BLaER1 treated with 17β-estradiol and CSF1 and Interleukin-3, amounts not matched to agents 10 nM and 100 nM (cell line): ENCODE data around the gene HS3ST4.
"Not testable (repeated sequence)": the region's sequence is repeated elsewhere in the genome, so short reads cannot be mapped to it uniquely, and the experiment has no call there.

Experiments
- H3K27ac ChIP-seq, 11 experiments: shearing (Covaris generic); formaldehyde crosslinking; 2 replicates each; pipeline ENCODE4 v1.8.1; 2022
- H3K27me3 ChIP-seq, 11 experiments: shearing (Covaris generic); formaldehyde crosslinking; 2 replicates each; pipeline ENCODE4 v1.8.1; 2022
- H3K36me3 ChIP-seq, 11 experiments: shearing (Covaris generic); formaldehyde crosslinking; 2 replicates each; pipeline ENCODE4 v1.8.1; 2022
- H3K4me1 ChIP-seq, 10 experiments: shearing (Covaris generic); formaldehyde crosslinking; 2 replicates each; pipeline ENCODE4 v1.8.1; 2022
- H3K4me2 ChIP-seq, 11 experiments: shearing (Covaris generic); formaldehyde crosslinking; 2 replicates each; pipeline ENCODE4 v1.8.1; 2022
- H3K4me3 ChIP-seq, 10 experiments: shearing (Covaris generic); formaldehyde crosslinking; 2 replicates each; pipeline ENCODE4 v1.8.1; 2022
- H3K9ac ChIP-seq, 11 experiments: shearing (Covaris generic); formaldehyde crosslinking; 2 replicates each; pipeline ENCODE4 v1.8.1; 2022
- H3K9me3 ChIP-seq, 11 experiments: shearing (Covaris generic); formaldehyde crosslinking; replicated peaks in 1 of 11; 2 replicates each; pipeline ENCODE4 v1.8.1; 2022
- H4K20me1 ChIP-seq, 11 experiments: shearing (Covaris generic); formaldehyde crosslinking; 2 replicates each; pipeline ENCODE4 v1.8.1; 2022
- Cebpa-rat ChIP-seq, 11 experiments: shearing (Covaris generic); IDR thresholded peaks; 2 replicates each; pipeline ENCODE4 v1.8.1; 2022

The HS3ST4 gene

DNA sequence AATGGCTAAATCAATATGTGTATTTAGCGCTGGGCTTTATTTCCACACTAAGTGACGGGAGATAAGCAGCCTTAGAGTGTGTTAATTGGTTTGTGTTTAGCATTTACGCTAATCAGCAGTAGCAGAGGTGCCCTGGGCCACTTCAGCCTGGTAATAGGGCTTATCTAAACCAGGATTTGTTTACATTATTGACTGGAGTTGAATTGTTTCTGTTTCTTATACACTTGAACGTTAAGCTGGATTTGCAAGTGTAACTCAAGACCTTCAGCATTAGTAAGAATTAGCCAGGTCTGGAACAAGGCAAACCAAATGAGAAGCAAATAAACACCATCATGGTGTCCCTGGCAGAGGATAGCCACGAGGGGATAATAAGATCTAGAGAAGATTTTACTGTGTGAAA is 313.6 kb downstream of the HS3ST4 start:
- Histone ChIP-seq H3K27me3 (no peaks in the 10 kb centered on the region), H3K4me2 (no peak overlapping the region), H3K9me3 (peaks cover 14 to 26% (median 19%) of the 10 kb centered on the region in 11 experiments), H3K36me3 (no peaks in the 10 kb centered on the region), H3K4me1 (no peaks in the 10 kb centered on the region), H3K9ac (no peak overlapping the region), H3K4me3 (no peak overlapping the region), H3K27ac (no peak overlapping the region), H4K20me1 (no peaks in the 10 kb centered on the region)
- TF ChIP-seq Cebpa-rat (IDR thresholded peaks at IDR 0.05) = no peak

DNA sequence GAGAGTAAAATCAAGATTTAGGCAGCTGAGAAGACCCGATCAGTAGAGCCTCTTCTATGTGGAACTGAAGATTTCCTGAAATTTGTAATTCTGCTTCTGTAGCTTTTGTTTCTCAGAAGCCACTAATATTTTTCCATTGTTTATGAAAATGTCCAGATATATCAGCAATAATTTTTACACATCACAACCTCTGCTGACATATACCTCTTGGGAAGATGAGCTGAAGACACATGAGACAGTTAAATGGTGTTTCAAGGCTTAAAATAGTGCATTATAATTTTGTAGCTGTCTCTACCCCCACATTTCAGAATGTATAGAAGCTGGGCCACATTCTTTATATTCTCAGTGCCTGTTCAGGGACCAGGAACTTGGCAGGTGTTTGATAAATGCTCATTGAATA is 320.6 kb downstream of the HS3ST4 start:
- peaks cover 0 to 4% (median 0%) of the 10 kb centered on the region in 11 experiments; a peak in 1 of 22 replicates for H3K36me3 ChIP-seq
- no peak overlapping the region for H3K4me2 ChIP-seq
- H3K27me3 ChIP-seq = no peaks in the 10 kb centered on the region
- H3K9ac ChIP-seq = no peak overlapping the region
- no peak overlapping the region for H3K4me3 ChIP-seq
- TF ChIP-seq Cebpa-rat (IDR thresholded peaks at IDR 0.05) = no peak
- H4K20me1 ChIP-seq = no peaks in the 10 kb centered on the region
- no peaks in the 10 kb centered on the region for H3K4me1 ChIP-seq
- H3K27ac ChIP-seq = no peak overlapping the region
- H3K9me3 ChIP-seq = peaks cover 16 to 33% (median 28%) of the 10 kb centered on the region in 11 experiments

DNA sequence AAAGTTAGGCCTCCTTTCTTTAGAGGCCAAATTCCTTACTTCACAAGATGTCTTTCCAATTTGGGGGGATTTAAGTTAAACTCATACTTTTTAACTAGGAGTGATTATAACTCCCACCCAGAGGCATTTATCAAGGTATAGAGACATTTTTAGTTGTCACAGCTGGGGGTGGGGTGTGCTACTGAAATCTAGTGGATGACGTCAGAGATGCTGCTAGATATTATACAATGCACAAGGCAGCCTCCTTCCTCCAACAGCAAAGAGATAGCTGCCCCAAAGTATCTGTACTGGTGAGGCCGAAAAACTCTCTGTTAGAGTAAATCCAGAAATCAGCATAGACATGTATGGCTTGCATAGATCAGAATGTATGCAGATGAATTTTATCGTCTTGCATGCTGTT is 324.0 kb downstream of the HS3ST4 start:
- H4K20me1 ChIP-seq = no peaks in the 10 kb centered on the region
- H3K9ac ChIP-seq = no peak overlapping the region
- H3K27me3 ChIP-seq = no peaks in the 10 kb centered on the region
- H3K27ac ChIP-seq = no peak overlapping the region
- no peak for TF ChIP-seq Cebpa-rat (IDR thresholded peaks at IDR 0.05)
- H3K4me2 ChIP-seq = no peak overlapping the region
- no peaks in the 10 kb centered on the region for H3K4me1 ChIP-seq
- H3K36me3 ChIP-seq = peaks cover 0 to 4% (median 0%) of the 10 kb centered on the region in 11 experiments; a peak in 1 of 22 replicates
- no peak overlapping the region for H3K4me3 ChIP-seq
- peaks cover 22 to 41% (median 34%) of the 10 kb centered on the region in 11 experiments for H3K9me3 ChIP-seq

DNA sequence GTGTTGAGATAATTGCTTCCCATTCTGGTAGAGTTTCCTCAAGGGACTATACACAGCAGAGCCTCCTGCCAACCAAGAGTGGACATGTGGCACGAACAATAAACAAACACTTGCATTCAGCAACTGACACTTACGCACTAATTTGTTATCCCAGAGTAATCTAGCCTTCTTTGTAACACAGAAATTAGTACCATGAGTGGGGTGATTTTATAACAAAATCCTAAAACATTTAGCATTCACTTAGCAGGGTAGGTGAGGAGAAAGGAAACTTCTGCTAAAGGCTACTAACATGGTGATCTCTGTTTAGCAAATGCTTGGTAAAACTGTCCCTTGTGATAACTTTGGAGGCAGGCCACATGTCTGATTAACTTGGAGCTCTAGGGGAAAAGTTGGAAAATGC is 325.2 kb downstream of the HS3ST4 start:
- Histone ChIP-seq H3K9ac (no peak overlapping the region), H3K9me3 (peaks cover 22 to 41% (median 34%) of the 10 kb centered on the region in 11 experiments), H3K4me1 (no peaks in the 10 kb centered on the region), H3K36me3 (peaks cover 0 to 4% (median 0%) of the 10 kb centered on the region in 11 experiments; a peak in 1 of 22 replicates), H3K4me3 (no peak overlapping the region), H3K27ac (no peak overlapping the region), H3K4me2 (no peak overlapping the region), H4K20me1 (no peaks in the 10 kb centered on the region), H3K27me3 (no peaks in the 10 kb centered on the region)
- no peak for TF ChIP-seq Cebpa-rat (IDR thresholded peaks at IDR 0.05)

DNA sequence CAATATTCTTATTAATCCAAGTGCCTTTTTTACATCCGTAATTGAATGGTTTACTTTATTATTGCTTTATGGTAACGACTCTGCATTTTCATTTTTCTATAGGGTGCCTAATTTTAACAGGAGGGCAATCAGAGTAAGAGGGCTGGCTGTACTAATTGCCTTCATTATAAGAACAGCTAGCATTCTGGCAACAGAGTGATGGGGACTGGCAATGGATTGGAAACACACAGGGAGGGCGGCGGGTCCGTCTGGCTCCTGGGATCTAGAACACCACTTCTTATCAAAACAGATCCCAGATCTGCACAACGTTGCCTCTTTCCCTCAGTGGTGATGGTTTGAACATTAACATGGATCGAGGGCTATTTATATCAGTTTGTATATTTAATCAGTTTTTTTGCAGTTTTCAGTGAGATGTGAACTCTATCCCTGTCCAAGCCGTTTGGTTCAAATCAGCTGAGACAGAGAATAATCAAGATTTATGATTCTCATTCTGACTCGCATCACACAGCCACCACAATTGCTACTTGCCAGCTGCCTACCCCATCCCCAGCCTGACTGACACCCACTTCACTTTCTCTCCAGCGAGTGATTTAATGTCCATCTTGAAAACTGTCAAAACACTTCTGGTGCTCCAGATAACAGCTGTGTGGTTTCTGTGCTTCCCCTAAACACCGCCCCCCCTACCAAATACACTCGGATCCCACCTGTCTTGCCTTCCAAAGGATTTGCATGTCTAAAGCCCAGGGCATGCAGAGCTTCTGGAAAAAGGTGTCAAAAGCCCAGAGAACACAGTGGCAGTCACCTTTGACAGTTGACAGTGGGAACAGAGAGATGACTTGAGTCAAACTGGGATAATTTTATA is 327.9 kb downstream of the HS3ST4 start:
- no peaks in the 10 kb centered on the region for H3K4me1 ChIP-seq
- H3K27me3 ChIP-seq = no peaks in the 10 kb centered on the region
- H3K4me3 ChIP-seq = no peak overlapping the region
- TF ChIP-seq Cebpa-rat (IDR thresholded peaks at IDR 0.05) = no peak
- H4K20me1 ChIP-seq = no peaks in the 10 kb centered on the region
- H3K9ac ChIP-seq = no peak overlapping the region
- peaks cover 22 to 37% (median 30%) of the 10 kb centered on the region in 11 experiments for H3K9me3 ChIP-seq
- H3K4me2 ChIP-seq = no peak overlapping the region
- H3K36me3 ChIP-seq = peaks cover 0 to 4% (median 0%) of the 10 kb centered on the region in 11 experiments; a peak in 1 of 22 replicates
- no peak overlapping the region for H3K27ac ChIP-seq

DNA sequence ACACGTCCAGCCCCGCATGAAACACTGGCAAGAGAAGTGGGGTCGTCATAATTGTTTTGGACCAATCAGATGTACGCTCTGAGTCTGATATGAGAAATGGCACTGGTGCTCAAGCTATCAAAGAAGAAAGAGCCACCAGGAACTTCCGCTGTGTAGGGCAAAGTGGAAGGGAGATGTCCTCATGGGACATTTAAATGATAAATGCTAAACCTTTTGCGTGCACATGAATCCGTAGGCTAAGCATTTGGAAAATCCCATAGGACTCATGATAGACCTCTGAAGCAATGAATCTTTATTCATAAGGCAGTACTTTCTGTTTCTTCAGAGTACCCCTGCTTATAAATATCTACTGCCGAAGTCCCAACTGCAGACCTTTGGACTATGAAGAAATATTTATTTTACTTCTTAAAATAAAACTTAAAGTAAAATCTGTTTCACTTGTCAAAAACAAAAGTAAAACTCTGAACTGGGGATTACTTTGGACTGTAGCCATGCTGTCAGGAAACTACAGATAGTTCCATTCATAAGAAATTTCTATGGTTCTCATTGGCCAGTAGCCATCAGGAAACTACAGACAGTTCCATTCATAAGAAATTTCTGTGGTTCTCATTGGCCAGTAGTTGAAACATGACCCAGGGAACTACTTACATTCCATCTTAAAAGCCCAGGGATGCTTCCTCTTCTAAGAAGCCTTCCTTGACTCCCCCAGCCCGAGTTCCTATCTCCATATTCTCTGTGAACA is 335.1 kb downstream of the HS3ST4 start:
- no peaks in the 10 kb centered on the region for H3K27me3 ChIP-seq
- no peak for TF ChIP-seq Cebpa-rat (IDR thresholded peaks at IDR 0.05)
- no peak overlapping the region for H3K27ac ChIP-seq
- H3K9ac ChIP-seq = no peak overlapping the region
- H4K20me1 ChIP-seq = no peaks in the 10 kb centered on the region
- no peaks in the 10 kb centered on the region for H3K4me1 ChIP-seq
- H3K4me3 ChIP-seq = no peak overlapping the region
- H3K4me2 ChIP-seq = no peak overlapping the region
- no peaks in the 10 kb centered on the region for H3K9me3 ChIP-seq
- H3K36me3 ChIP-seq = no peaks in the 10 kb centered on the region

DNA sequence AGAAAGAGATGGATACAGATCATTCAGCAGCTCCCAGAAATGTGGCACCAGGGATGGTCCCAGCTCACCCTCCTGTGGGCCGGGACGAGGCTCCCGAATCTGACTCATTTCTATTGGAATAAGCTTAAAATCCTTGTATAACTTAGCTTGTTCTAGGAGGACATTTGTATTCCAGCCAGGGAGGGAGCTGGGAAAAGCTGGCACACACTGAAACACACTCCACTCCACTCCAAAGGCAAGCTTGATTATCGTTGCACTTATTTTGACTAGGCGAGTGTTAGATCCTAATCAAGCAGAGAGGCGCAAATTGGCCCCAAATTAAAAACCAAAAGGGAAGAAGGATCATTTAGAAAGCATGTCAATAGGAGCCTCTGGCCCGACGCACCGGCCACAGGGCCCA is 339.5 kb downstream of the HS3ST4 start:
- H3K4me1 ChIP-seq = peaks cover 0 to 7% (median 2%) of the 10 kb centered on the region in 10 experiments; a peak in 7 of 20 replicates
- no peak overlapping the region for H3K9ac ChIP-seq
- no peaks in the 10 kb centered on the region for H3K9me3 ChIP-seq
- H3K4me2 ChIP-seq = no peak overlapping the region
- no peak overlapping the region for H3K27ac ChIP-seq
- H3K4me3 ChIP-seq = no peak overlapping the region
- H4K20me1 ChIP-seq = no peaks in the 10 kb centered on the region
- TF ChIP-seq Cebpa-rat (IDR thresholded peaks at IDR 0.05) = no peak
- no peaks in the 10 kb centered on the region for H3K36me3 ChIP-seq
- H3K27me3 ChIP-seq = no peaks in the 10 kb centered on the region

DNA sequence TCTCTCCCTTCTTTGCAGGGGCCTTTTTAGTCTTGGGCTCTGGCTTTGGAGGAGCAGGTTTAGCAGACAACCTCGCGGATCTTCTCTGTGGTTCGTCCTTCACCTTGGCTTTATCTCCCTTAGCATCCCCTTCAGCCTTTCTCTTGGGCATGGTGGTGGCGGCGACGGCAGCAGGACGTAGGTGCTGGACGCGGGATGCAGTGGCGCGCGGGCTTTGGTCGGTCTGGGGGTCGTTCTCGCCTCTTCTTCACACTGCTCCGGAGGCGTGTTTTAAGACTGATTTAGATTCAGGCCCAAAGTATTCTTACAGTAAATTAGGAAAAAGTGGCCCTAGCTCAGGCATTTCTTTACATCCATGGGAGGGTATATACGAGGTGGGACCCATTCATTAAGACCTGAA is 340.9 kb downstream of the HS3ST4 start:
- H3K27ac ChIP-seq, H3K36me3 ChIP-seq, H3K9me3 ChIP-seq, H3K27me3 ChIP-seq, H4K20me1 ChIP-seq, H3K4me1 ChIP-seq, H3K4me3 ChIP-seq, H3K9ac ChIP-seq, H3K4me2 ChIP-seq: not testable (repeated sequence)

DNA sequence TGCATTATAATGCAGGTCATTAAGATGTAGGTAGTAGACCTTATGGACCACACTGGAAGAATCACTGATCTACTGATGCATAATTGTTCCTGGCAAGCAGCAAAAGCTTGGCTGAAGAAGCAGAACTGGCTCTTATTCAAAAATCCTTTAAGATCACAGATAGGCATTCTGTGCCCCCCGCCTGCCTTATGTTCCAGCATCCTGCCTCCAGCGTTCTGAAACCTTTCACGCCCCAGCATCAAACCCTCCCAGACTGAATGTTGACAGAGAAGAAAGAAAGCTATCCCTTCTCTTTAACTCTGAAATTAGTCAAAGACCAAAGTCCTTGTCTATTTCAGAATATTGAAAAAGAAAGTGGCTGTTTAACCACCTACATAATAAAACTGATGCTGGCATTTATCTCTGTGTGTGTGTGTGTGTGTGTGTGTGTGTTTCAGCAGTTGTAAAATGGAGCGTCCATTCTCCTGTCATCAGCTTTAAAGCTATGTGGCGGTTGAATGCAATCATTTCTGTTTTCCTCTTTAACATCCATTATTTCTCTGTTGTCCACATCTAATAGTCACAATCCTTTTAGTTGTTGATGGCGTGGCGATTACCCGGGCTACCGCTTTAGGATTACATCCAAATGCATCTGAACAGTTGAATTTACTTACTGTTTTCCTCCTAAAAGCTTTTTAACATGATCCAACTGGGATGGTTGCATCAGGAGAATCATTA is 350.4 kb downstream of the HS3ST4 start:
- Histone ChIP-seq H3K27ac (no peak overlapping the region), H3K9ac (no peak overlapping the region), H3K4me3 (no peak overlapping the region), H3K4me1 (no peaks in the 10 kb centered on the region), H3K36me3 (no peaks in the 10 kb centered on the region), H3K27me3 (no peaks in the 10 kb centered on the region), H3K9me3 (no peaks in the 10 kb centered on the region), H3K4me2 (no peak overlapping the region), H4K20me1 (no peaks in the 10 kb centered on the region)
- TF ChIP-seq Cebpa-rat (IDR thresholded peaks at IDR 0.05) = no peak
